Measurements from ENCODE around the gene KCNMA1. TPM values are rescaled to one million over a fixed set of nuclear protein-coding genes. Genes with fewer than 3 reads are reported as not detected.
A peak's percentile ranks its signal among the peaks of the same experiment; 100 is the strongest.

The KCNMA1 gene
- total RNA-seq, 2 donors from 2014 or later, result 23.2 to 44.5 TPM

DNA sequence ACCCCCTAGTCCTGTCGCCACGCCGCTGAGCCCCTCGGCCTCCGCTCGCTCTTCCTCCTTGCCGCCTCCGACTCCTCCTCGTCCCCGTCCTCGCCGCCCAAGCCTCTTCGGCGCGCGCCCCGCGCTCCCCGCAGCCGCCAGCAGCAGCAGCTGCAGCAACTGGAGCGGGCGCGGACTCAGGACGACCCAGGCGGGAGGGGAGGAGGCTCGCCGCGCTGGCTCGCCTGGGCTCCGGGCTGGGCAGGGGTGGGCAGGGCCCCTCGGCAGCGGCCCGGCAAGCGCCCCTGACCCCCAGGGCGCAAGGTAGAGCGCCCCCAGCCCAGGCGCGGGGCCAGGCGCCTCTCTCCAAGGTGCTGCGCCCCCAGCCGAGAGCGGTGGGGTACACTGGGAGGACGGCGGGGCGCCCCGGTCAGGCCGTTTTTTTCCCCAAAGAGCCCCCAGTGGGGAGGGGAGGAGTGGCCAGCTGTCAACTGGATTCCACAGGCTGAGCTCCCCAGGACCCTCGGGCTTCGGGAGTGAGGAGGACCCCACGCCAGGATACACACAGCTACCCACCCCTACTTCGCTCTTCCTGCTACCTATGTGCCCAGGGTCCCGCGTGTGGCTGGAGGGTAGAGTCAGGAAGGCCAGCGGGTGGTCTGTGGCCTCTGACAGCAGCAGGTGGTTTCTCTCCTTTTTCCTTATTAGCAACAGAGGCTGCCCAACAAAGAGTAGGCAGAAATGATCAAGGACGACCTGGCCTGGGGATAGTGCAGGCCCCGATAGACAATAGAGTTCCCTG is 903 bp upstream of the KCNMA1 start:
- Histone ChIP-seq H3K27ac (no peak overlapping the region), H3K4me3 (peak overlapping the region; percentile 33), H3K27me3 (peaks cover 37% of the 10 kb centered on the region), H3K36me3 (no peaks in the 10 kb centered on the region), H3K9ac (ENCODE audit: low read depth in 2 of 2, low read length in 2 of 2) (peak overlapping the region in 1 of 2 donors; percentile 8), H3K9me3 (no peaks in the 10 kb centered on the region), H3K4me1 (no peaks in the 10 kb centered on the region)
- TF ChIP-seq, protein P1, sequence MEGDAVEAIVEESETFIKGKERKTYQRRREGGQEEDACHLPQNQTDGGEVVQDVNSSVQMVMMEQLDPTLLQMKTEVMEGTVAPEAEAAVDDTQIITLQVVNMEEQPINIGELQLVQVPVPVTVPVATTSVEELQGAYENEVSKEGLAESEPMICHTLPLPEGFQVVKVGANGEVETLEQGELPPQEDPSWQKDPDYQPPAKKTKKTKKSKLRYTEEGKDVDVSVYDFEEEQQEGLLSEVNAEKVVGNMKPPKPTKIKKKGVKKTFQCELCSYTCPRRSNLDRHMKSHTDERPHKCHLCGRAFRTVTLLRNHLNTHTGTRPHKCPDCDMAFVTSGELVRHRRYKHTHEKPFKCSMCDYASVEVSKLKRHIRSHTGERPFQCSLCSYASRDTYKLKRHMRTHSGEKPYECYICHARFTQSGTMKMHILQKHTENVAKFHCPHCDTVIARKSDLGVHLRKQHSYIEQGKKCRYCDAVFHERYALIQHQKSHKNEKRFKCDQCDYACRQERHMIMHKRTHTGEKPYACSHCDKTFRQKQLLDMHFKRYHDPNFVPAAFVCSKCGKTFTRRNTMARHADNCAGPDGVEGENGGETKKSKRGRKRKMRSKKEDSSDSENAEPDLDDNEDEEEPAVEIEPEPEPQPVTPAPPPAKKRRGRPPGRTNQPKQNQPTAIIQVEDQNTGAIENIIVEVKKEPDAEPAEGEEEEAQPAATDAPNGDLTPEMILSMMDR (IDR thresholded peaks at IDR 0.05), result no peak
- intact Hi-C loops (cut with DNase I), result no loop called here
- no peak for DNase-seq

DNA sequence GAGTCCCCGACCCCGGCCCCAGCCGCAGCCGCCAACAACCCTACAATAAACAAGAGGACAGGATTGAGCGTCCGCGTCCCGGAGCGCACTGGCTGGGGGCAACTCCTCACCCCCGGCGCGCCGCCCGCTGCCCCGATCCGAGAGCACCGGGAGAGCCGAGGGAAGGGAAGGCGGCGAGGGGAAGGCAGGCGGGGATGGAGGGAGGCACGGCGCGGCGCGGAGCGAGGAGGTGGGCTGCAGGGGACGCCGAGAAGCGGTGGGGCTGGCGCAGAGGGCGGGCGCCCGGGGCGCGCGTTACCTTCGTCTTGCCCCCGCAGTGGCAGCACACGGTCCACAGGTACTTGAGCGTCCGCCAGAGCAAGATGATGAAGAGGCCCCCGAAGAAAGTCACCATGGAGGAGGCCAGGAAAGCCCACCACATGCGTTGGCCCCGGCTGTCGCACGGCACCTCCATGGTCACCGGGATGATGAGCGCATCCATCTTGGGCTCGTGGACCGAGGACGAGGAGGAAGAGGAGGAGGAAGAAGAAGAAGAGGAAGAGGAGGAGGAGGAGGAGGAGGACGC is 559 bp downstream of the KCNMA1 start:
- DNase-seq, result no peak

DNA sequence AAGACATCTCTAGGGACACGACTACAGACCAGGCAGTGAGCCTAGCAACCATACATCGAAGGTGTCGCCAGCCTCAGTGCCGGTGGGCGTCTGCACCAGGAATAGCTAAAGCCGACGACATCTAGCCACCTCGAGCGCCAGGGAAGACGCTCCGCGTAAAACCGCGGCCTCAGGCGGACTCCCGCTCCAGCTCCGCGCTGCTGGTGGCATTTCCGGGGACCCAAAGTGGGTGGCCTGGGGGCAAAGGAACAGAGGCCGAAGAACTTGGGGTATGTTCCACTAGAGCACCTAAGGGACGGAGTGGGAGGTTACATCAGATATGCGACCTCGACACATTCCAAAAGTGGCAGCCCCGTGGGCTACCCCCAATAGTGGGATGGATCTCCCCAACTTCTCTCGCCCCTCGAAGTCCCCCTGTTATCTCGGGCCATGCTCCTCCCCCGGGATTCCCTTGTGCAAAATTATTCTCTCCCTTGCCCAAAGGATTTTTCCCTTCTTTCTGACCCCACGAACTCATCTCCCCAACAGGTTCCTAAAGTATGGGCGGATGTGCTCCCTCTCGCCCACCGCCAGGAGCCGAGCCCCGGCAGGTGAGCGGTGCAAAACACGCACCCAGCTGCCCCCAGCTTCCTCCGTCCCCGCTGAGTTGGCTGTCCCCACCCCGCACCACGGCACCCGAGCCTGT is 1.2 kb downstream of the KCNMA1 start:
- Histone ChIP-seq H3K27me3 (peaks cover 34% of the 10 kb centered on the region), H3K4me1 (no peaks in the 10 kb centered on the region), H3K36me3 (no peaks in the 10 kb centered on the region), H3K4me3 (peak overlapping the region; percentile 50), H3K9me3 (no peaks in the 10 kb centered on the region), H3K9ac (ENCODE audit: low read depth in 2 of 2, low read length in 2 of 2) (peak overlapping the region; percentile 50 to 59), H3K27ac (peak overlapping the region; percentile 17)
- intact Hi-C loops (cut with DNase I), result no loop called here
- no peak for DNase-seq
- TF ChIP-seq, protein P1 (IDR thresholded peaks at IDR 0.05), result no peak

More for the DNA sequence above, 559 bp downstream of the KCNMA1 start:
- Histone ChIP-seq H3K9me3 (no peaks in the 10 kb centered on the region), H3K27ac (peak overlapping the region; percentile 17), H3K9ac (ENCODE audit: low read depth in 2 of 2, low read length in 2 of 2) (peak overlapping the region; percentile 50 to 59), H3K4me3 (peak overlapping the region; percentile 50), H3K36me3 (no peaks in the 10 kb centered on the region), H3K27me3 (peaks cover 35% of the 10 kb centered on the region), H3K4me1 (no peaks in the 10 kb centered on the region)
- intact Hi-C loops (cut with DNase I), result no loop called here
- TF ChIP-seq, protein P1 (IDR thresholded peaks at IDR 0.05), result no peak

DNA sequence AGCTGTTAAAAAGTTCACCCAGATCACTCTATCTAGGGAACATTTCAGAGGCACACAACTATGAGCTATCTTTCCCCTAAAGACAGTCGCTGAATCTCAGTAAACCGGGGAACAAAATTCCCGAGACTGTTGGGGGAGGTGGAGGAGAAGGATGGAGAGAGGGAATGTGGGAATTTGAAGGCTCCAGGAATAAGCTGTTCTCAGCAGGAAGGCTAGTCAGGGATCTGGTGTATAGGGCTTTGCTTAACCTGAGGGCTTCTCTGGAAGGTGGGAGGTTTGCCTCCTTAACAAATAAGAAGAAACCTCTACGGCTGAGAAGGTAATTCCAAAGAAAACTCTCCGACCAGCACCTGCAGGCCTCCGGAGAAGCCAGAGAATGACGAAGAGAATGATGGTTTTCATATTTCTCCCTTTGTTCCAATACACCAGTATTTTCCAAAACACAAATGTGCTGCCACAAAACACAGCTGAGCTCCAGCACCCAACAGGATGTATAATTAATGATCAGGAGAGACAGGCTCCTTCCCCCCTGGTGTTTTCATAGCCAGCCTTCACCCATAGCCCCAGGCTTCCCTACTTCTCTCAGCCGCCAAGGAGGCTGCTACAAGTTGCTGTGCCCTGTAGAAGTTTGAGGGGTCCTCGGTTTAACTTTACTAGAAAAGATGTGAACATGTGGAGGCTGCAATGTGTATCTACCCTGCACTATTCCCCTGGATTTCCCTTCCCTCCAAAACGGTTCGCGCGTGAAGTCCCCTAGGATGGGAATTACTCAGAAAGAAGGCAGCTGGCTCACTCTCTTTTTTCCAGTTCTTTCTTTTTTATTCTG is 2.0 kb downstream of the KCNMA1 start:
- TF ChIP-seq, protein P1 (IDR thresholded peaks at IDR 0.05), result no peak
- Histone ChIP-seq H3K9me3 (no peaks in the 10 kb centered on the region), H3K4me3 (peak overlapping the region; percentile 50), H3K27ac (no peak overlapping the region), H3K9ac (ENCODE audit: low read depth in 2 of 2, low read length in 2 of 2) (peak overlapping the region in 1 of 2 donors; percentile 59), H3K4me1 (no peaks in the 10 kb centered on the region), H3K36me3 (no peaks in the 10 kb centered on the region), H3K27me3 (peaks cover 34% of the 10 kb centered on the region)
- no peak for DNase-seq
- intact Hi-C loops (cut with DNase I), result no loop called here

DNA sequence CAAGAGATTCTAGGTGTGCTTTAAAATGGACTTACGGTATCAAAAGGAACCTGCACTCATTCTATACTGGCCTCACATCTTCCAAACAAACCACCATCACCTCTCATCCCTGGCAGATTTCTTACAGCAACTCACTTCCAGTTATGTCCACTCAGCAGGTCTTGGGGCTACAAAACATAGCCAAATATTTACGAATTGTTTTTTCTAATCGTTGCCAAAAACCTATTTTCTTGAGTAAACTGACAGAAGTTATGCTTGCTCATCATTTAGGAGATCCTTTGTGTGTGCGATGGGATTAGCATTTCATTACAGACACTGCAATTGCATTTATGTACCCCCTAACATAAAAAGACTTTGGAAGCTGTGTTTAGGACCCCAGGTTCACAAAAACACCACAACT is 2.7 kb downstream of the KCNMA1 start:
- Histone ChIP-seq H3K27ac (no peak overlapping the region), H3K4me1 (no peaks in the 10 kb centered on the region), H3K36me3 (no peaks in the 10 kb centered on the region), H3K4me3 (no peak overlapping the region), H3K9ac (ENCODE audit: low read depth in 2 of 2, low read length in 2 of 2) (no peak overlapping the region), H3K9me3 (no peaks in the 10 kb centered on the region), H3K27me3 (peaks cover 34% of the 10 kb centered on the region)
- intact Hi-C loops (cut with DNase I), result no loop called here
- DNase-seq, result no peak
- TF ChIP-seq, protein P1 (IDR thresholded peaks at IDR 0.05), result no peak
